HG03439 (cell line): ENCODE measurements around the gene KCNG1.
"Not testable (repeated sequence)": the region's sequence is repeated elsewhere in the genome, so short reads cannot be mapped to it uniquely, and the experiment has no call there.

Experiments
- ATAC-seq: cut with Tn5 transposase; IDR thresholded peaks from one replicate; pipeline ENCODE4 v1.9.1; 2021; ENCODE audit warnings: mild to moderate bottlenecking, moderate library complexity; ENCODE audit not compliant: unreplicated experiment

KCNG1 gene, protein sequence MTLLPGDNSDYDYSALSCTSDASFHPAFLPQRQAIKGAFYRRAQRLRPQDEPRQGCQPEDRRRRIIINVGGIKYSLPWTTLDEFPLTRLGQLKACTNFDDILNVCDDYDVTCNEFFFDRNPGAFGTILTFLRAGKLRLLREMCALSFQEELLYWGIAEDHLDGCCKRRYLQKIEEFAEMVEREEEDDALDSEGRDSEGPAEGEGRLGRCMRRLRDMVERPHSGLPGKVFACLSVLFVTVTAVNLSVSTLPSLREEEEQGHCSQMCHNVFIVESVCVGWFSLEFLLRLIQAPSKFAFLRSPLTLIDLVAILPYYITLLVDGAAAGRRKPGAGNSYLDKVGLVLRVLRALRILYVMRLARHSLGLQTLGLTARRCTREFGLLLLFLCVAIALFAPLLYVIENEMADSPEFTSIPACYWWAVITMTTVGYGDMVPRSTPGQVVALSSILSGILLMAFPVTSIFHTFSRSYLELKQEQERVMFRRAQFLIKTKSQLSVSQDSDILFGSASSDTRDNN

DNA sequence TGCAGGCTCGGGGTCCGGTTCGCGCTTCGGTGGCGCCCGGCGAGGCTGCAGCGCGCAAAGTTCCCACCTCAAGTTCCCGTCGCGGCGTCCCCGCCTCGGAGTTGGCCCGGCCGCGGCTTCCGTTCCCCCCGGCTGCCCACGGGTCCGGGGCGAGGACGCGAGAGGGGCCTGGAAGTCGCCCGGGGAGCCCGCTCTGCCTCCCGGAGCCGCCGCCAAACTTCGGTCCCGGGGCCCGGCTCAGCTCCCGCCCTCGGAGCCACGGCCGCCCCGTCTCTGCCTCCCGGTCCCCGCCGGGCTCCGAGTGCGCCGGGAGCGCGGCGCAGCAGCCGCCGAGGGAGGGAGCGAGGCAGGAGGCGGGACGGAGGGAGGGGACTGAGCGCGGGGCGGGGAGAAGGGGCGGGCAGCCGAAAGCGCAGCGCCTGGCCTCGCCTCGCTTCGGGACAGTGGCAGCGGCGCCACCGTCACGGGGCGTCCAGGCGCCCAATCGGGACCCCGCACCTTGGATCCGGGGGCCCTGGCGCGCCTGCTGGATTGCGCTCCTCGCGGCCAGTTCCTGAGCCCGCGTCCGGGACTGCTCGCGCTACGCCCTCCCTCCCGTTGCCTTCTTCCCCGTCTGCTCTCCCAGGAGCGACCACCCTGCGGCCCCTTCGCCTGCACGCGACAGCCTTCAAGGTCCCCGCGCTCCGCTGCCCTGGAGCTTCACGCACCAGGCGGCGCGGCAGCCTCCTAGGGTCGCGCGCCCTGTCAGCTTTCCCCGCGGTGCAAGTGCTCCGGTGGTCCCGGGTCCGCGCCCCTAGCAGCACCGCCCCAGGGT lies at the start of gene KCNG1:
TSS of gene KCNG1 (minus strand) at position 305 of the 814 bp plus-strand sequence. CDS start 12,769 bp downstream, outside the sequence.
- no peak for ATAC-seq

DNA sequence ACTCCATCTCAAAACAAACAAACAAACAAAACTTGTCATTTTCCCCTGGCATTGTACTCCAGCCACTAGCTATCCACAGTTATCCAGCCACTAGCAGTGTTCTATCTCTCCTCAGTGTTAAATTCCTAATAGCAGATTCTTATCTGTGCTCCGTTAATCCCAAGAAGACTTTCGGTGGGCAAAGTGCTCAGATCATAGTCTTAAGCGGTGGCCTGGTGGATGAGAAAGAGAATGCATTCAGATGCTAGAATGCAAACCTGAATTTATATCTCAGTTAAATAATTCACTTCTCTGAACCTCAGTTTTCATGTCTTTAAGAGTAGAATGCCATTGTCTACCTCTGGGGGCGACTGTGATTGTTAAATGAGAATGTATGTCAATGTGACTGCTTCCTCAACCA lies 47.7 kb upstream of the KCNG1 start:
- no peak for ATAC-seq

DNA sequence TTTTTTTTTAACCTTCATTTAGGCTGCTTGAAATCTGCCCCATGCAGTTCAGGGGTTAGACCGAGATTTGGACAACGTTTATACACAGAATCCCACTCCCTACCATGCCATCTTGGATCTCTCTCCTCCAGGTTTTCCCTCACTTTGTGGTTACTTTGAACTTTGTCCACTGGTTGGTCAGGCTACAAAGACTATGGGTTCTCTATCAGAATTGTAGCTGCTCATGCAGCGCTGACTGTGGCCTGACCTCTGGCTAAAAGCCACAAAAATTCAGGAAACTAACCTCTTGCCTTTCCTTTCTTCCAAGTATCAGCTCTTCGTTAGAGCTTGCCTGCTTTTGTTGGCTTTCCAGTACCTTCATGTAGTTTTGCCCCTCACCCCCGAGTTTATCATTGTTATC lies 44.9 kb upstream of the KCNG1 start:
- ATAC-seq: no peak

DNA sequence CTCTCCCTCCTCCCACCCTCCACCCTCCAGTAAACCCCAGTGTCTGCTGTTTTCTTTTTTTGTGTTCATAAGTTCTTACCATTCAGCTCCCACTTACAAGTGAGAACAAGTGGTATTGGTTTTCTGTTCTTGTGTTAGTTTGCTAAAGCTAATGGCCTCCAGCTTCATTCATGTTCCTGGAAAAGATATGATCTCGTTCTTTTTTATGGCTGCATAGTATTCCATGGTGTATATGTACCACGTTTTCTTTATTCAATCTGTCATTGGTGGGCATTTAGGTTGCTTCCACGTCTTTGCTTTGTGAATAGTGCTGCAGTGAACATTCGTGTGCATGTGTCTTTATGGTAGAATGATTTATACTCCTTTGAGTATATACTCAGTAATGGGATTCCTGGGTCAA lies 42.7 kb upstream of the KCNG1 start:
- no peak for ATAC-seq

DNA sequence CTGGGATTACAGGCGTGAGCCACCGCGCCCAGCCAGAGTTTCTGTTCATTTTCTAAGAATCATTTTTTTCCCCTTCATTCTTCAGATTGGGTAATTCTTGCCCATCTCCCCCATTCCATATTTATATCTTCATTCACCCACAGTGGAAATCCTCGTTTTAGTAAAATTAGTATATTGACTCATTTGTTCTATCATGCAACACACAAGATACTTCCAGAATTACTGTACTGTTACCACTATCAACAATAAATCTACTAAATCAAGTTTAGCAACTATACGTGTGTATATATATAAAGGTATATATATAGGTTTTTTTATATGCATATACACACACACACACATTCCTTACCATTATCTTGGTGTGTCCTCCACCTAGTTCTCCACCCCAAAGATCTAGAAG lies 41.2 kb upstream of the KCNG1 start:
- ATAC-seq: no peak

DNA sequence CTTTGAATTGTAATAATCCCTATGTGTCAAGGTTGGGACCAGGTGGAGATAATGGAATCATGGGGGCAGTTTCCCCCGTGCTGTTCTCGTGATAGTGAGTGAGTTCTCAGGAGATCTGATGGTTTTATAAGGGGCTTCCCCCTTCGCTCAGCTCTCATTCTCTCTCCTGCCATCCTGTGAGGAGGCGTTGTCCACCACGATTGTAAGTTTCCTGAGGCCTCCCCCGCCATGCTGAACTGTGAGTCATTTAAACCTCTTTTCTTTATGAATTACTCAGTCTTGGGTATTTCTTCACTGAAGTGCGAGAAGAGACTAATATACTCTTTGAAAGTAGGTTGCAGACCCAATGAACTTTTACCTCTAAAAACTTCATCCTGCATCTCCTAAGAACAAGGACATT lies 39.2 kb upstream of the KCNG1 start:
- no peak for ATAC-seq

DNA sequence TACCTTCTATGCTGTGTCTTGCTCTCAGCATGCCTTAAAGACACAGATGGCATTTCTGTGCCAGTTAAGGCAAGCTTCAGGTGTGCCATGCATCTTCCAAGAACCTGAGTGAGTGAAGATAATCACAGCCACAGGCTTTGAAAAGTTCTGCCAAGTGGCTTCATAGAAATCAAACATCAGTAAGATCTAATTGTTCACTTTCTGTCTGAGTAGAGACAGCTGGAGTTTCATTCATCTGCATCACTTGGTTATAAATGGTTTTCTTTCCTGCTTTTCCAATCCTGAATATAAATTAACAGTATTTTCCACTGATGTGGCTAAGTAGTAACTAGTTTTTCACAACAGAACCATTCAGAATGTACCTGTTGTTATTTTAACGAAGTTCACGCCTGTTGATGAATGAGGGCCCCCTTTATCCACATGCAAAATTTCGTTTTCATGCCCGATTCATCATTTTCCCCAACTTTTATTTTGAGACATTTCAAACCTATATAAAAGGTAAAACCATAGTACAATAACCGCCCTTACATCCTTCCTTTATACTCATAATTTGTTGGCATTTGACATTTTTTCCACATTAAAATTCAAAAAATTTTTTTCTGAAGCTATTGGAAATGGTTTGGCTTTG lies 38.6 kb upstream of the KCNG1 start:
- no peak for ATAC-seq

DNA sequence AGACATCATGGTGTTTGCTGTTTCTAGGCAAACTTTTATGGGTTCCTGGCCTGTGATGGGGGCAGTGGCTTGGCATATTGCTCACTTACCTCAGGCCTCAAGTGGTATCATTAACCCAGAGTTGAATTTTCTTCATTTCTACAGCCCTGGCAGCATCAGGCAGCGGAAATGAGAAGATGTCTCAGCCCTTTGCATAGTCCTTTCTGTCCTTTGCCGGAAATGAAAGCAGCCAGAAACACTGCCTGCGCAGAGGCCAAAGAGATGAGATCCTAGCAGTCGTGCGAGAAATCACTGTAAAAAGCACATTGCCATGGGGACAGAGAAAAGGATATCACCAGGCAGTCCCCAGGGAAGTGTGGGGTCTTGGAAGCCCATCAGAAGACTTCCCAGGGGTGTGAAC lies 37.4 kb upstream of the KCNG1 start:
- ATAC-seq: no peak

DNA sequence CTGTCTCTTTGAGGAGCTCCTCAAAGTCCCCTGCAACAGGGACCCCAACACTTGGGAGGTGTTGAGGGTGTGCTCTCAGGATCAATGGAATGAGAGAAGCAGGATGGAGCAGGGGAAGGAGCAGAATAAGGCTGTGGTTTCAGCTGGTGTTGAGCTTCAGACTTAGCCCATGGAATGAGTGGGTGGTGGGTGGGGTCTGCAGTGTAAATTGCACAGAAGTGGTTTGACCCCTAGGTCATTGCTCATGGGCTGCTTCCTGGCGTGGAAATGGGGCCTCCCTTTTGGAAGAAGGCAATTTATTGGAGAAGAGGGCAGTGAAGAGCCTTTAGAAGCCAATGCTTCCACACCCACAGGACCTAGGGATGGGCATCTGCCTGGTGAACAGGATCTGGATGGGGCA lies 37.0 kb upstream of the KCNG1 start:
- no peak for ATAC-seq

DNA sequence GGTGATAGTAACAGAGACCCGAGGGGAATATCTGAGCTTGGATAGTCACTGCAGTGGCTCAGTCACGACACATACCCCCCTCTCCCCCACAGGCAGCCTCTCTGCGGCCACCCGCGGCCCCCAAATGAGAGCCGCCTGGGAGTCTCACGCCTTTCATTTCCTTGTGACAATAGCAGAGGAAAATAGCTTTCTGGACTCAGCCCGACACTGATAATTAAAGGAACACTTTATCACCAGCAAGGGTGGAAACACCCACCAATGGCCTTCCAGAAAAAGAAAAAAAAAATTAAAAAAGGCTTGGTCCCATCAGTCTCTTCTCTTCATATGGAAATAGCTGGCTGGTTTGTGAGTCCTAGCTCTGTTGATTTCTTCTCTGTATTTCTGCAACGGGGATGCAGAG lies 35.1 kb upstream of the KCNG1 start:
- ATAC-seq: no peak

DNA sequence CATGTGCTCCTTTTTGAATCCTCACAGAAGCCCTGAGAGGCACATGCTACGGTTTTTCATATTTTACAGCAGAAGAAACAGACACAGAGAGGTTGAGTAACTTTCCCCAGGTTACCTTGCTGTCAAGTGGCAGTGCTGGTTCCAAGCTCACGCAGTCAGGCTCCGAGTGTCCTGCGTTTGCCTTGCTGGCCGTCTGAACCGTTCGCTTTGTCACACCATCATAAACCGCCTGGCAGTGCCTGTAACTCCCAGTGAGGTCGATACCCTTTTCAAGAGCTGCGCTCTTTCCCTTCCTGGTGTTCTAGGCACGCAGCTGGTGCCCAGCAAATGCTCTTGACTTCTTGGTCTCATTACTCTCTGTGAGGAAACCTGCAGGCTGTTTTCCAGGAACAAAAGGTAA lies 31.3 kb upstream of the KCNG1 start:
- ATAC-seq: no peak

DNA sequence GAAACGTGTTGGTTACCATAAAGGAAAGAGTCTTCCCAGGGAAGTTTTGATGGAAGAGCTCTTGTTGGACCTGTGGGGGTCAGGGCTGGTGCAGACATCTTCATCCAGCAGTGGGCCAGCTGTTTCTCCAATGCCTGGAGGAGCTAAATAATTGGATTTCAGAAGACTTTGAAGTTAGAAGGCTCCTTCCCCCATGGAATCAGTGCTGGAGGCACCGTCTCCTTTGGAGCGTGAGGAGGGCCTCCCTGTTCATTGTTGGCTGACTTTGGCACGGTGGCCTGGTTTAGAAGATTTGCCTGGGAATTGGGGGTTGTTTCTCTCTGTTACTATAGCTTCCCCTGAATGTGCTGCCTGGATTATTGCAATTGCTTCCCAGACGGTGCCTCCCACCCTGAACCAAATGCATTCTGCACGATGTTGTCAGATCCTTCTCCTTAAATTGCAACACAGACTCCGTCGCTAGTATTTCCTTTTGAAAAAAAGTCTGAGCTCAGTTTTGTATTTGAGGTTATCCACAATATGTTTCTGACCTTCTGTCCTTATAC lies 27.7 kb upstream of the KCNG1 start:
- ATAC-seq: no peak

DNA sequence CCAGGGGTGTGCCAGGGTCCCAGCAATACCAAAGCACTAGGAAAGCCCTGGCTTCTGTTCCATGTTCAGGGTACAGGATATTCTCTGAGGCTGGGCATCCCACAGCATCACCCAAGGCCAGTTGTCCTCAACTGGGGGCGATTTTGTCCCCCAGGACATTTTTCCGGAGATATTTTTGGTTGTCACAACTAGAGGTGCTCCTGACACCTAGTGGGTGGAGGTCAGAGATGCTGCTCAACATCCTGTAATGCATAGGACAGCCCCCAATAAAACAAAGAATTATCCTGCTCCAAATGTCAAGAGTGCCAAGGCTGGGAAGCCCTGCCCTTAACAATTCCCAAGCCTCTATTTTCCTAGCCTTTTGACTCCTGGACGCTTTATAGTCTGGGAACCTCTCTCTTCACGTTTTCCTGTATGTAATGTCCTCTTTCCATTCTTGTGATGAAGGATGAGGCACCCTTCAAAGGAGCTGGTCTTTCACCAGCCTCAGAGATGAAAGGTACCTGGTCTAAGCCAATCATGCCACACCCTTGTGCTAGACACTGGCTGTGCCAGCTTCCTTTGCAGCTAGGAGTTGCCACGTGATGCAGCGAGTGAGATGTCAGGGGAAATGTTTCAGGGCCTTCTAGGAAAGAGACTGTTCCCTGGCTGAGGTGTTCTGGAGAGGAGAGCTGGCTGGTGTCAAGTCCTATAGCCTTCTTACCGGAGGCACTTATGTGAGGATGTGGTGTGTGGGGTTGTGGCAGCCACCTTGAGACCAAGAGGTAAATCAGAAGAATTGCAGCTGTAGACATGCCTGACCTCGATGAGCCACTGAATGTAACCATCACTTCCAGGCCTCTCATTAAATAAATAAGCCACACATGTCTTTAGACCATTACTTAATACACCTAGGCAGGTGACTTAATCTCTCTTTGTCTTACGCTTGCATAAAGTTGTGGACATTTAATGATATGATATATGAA lies 23.4 kb upstream of the KCNG1 start:
- no peak for ATAC-seq

DNA sequence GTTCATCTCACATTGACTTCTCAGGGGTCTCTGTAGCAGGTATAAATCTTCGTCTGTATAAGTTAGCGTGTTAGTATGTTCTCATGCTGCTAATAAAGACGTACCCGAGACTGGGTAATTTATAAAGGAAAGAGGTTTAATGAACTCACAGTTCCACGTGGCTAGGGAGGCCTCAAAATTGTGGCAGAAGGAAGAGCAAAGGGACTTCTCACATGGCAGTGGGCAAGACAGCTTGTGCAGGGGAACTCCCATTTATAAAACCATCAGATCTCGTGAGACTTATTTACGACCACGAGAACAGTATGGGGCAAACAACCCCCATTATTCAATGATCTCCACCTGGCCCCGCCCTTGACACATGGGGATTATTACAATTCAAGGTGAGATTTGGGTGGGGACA lies 22.6 kb upstream of the KCNG1 start:
- not testable (repeated sequence) for ATAC-seq

DNA sequence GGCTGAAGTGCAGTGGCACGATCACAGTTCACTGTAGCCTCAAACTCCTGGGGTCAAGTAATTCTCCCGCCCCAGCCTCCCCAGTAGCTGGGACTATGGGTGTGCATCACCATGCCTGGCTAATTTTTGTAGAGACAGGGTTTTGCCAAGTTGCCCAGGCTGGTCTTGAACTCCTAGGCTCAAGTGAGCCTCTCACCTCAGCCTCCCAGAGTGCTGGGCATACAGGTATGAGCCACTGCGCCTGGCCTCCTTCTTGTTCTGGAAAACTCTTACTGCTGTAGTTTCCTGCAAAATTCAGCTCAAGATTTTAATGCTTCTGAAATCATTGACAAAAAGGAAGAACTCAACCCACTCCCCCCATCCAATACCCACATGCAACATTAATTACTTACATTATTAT lies 21.9 kb upstream of the KCNG1 start:
- ATAC-seq: no peak

DNA sequence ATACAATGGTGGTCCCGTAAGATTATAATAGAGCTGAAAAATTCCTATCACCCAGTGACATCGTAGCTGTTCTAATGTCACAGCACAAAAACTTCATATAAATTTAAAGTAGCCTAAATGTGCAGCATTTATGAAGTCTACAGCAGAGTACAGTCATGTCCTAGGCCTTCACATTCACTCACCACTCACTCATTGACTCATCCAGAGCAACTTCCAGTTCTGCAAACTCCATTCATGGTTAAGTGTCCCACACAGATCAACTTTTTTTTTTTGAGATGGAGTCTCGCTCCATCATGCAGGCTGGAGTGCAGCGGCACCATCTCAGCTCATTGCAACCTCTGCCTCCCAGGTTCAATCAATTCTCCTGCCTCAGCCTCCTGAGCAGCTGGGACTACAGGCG lies 20.9 kb upstream of the KCNG1 start:
- ATAC-seq: no peak

DNA sequence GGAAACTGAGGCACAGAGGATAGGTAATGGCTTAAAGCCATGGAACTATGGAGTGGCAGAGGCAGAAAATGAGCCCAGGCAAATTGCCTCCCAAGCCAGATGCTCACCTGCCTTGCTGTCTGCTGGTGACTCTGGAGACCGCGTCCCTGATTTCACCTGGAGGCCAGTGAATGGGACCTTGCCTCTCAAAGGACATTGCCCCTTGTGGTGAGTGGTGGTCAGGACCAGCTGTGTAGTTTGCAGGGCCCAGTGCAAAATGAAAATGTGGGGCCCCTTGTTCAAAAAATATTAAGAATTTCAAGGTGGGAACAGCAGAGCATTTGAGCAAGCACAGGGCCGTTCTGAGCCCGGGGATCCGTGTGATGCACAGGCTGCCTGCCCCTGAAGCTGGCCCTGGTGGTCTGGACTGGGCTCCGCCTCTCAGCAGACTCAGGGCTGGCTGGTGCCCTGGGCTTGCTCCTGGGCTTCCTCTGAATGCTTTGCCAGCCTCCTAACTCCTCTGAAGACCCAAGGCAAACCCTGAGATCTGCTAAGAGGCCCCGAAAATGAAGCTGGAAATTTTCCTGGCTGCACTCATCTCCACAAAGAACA lies 19.8 kb upstream of the KCNG1 start:
- no peak for ATAC-seq

DNA sequence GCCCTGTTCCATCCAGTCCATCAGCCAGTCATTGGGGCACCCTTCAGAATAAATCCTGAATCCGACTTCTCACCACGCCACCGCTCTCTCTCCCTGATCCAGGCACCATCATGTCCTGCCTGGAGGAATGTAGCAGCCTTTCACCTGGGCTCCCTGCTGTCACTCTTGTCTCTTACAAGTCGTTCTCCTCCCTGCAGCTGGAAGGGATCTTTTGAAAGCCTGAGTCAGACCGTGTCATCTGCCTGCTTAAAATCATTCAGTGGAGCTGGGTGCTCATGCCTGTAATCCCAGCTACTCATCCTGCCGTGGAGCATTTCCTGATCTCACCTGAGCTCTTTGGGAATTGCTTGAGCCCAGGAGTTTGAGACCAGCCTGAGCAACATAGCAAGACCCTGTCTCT lies 19.2 kb upstream of the KCNG1 start:
- ATAC-seq: no peak

DNA sequence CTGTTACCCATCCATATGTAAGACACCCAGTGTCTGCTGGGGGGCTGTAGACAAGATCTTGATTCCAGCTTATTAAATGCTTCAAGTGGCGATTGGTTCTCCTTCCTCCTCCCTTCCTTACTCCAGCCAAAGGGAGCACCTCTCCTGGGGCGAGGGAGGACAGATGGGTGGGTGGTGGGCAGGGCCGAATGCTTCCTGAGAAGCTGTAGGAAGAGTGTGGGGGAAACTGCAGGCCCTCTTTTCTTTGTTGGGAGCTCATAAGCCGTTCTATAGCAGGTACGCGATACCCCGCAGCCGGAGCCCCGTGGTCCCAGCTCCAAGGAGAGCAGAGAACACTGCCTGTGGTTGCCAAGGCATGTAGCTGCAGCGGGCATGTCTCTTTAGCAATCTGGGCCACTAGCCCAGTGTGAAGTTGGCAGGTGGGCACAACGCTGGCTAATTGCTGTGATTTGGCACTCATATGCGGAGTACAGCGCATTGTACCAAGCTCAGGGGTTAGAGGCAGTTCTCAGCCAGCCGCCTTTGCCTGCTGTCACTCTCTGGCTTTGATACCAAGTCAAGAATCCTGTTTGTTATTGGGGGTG lies 14.7 kb upstream of the KCNG1 start:
- no peak for ATAC-seq
